T1000 (cell line): Measurements from ENCODE around the gene CHST1.

Experiments
- DNase-seq: peaks from one replicate; lab custom pipeline; 2025; ENCODE audit warnings: mixed read lengths; lab: John Stamatoyannopoulos, UW

The CHST1 gene

GRCh38 chr11:45674481-45675190 is 9.2 kb upstream of the CHST1 start:
- no peak for DNase-seq

GRCh38 chr11:45673441-45673840 is 8.0 kb upstream of the CHST1 start:
- no peak for DNase-seq

DNA sequence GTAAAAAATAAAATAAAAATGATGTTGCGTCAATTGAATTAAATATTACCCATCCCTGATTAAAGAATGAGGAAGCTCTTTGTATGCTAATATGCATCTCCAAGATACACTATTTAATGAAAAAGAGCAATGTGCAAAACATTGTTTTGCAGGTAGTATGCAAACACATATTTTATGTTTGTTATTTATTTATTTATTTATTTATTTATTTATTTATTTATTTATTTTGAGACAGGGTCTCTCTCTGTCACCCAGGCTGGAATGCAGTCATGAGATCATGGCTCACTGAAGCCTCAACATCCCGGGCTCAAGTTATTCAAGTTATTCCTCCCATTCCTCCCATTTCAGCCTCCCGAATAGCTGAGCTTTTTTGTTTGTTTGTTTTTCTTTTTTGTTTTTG is 7.2 kb upstream of the CHST1 start:
- no peak for DNase-seq

DNA sequence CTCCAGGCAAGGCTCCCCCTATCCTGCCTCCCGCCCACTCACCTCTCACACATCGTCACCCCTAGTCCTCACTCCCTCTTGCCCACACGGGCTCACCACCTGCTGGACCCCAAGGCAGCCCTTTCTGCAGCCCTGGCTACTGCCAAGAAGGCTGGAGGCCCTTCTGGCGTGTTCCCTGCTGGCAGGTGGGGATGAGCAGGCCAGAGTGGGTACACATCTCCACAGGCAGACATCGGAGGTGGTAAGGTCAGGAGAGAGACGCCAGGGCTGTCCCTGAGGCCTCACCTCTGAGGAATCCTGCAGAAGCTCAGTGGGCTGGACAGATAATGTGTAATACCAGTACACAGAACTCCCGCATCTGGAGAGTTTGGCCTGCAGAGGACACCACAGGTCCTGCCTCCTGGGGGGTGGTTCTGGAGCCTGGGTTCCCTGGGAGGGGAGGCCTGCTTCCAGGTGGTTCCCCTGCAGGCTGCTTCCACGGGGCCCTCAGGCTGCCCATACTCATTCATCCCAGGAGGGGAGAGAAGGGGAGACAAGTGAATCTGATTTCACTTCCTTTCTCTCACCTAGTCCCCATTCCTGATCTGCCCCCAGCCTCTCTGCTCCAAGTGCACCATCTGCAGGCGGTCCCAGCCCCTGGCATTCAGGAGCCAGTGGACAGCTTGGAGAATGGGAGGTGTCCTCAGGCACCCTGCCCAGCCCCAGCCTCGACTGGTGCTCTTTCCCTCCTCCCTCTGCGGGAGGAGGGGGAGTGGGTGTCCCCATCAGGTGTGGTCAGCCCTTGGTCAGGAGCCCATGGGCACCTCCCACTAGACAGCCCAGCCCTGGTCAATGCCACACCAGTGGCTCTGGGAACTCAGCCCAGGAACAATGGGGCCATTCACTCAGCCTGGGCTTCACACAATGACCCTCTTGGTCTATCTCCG is 6.1 kb upstream of the CHST1 start:
- DNase-seq = no peak

DNA sequence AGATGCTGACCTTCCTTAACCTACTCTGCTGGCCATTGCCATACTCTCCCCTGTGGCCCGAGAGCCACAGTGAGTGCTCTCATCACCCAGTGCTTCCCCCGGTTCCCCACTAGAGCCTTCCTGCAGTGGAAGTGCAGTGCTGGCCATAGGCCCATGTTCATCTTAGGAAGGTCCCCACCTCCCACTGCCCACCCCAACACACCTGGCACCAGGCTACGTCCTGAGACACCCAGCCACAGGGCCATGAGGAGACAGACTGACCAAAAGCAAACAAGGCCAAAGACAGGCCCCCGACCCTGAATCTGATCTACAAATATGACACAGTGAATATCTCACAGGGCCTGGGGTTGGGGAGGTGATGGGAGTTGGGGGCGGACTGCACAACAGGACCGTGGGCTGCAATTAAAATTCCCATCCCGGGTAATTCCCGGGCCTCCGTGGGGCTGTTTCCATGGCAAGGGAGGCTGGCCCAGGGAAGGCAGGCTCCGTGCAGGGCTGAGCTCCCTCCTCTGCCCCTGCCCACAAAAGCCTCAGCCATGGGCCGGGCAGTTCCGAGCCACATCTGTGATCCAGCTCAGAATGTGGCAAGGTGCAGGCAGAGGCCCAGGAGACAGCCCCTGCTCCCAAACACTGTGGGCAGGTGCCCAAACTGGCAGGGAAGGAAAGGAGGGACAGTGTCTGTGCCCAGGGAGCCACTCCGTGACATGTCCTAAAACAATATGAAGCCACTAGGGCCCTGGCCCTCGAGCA is 5.1 kb upstream of the CHST1 start:
- no peak for DNase-seq

DNA sequence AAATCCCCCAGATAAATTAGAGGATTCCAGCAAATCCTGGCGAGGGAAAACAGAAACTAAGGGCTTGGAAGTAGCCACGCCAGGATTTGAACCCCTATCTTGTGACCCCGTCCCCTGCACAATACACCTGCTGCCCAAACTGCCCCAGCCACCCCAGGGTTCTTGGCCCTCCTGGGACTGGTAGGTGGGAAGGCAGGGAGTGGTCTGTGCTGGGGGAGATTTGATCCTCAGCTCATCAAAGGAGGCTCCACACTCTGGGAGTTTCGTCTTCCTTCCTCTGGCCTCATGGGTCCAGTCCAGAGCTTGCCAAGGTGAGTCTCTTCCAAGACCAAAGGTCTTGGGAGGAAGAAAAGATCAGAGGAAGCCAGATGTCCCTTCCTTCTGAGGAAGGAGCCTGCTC is 4.5 kb upstream of the CHST1 start:
- no peak for DNase-seq

DNA sequence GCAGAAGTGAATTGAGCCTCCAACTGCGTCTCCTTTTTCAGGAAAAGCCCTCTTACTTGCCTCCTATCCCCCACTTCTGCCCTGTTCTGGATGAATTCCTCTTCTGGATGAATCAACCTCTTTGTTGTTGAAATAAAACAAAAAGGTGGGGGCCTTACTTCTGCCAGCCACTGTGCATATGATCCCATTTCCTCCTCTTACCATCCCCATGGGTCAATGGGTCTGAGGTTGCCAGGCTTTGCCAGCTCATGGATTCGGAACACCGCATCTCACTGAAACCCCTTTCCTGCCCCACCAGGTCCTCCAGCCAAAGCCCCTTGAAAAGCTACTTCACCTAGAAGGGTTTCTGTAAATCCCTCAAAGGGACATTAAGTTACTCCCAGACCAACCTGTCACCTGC is 3.7 kb upstream of the CHST1 start:
- no peak for DNase-seq

GRCh38 chr11:45667929-45668680 is 2.7 kb upstream of the CHST1 start:
- DNase-seq = no peak

GRCh38 chr11:45666648-45667642 is 1.5 kb upstream of the CHST1 start:
- DNase-seq = no peak

DNA sequence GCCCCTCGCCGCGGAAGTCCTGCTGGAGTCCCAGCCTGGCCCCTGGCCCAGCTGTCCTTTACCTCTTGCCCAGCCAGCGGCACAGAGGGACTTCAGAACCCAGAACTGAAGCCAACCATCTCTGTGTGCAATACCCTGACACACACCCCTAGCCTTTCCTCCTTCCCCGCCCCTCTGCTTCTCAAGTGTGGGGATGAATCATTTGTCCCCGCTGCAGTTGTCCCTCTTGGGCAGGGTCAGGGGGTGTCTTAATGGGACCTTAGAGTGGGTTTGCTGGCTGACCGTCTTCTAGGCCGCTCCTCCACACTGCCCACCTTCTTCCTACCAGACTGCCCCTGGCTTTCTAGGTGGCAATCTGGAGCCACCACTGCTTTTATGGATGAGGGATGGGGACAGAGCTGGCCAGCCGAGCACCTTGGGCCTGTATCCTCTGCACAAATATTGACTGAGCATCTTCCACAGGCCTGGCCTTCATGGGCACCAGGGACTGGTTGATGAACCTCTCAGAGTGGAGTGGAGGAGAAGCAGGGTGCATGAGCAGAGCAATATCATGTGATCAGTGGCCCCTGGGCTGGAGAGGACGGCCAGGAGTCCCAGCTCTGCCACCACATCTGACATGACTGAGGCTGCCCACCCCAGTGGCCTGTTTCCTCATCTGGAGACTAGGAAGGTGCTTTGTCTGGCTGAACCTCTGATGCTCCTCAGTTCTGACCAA is 668 bp upstream of the CHST1 start:
- DNase-seq = no peak

DNA sequence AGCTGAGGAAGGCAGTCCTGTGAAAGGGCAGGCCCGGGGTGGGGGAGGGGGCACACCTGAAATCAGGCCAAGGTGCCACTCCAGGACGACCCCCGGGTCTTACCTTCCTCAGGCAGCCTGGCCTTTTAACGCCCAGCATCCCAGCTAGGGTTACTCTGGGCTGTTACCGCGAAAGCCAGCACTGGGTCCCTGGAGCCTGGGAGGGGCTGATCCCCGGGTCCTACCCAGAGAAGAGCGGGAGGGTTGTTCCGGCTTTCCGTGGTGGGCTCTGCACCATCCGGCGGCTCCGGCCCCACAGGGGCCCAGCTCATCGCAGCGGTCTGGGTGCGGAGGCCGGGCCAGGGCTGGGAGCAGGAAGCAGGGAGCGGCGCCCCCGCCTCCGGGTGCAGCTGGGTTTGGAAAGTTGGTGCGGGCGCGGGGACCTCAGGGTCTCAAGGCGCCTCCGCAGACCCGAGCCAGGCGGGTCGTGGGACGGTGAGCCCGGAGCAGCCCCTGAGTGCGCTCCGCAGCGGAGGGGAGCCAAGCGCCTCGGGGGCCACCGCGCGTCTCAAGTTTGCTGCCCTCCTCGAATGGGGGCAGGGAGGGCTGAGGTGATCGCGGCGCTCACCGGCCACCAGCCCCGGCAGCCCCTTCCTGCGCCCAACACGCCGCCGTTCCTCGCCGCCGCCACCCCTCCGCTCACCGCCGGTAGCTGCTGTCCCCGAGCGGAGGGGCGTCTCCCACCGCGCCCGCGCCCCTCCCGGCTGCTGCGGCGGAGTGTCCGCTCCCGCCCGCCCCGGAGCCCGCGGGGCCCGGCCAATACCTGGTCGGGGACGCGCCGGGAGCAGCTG is 831 bp downstream of the CHST1 start:
- DNase-seq = no peak

- DNase-seq = no peak
Measured at GRCh38 chr11:45663486-45664375, 1.7 kb downstream of the CHST1 start.

DNA sequence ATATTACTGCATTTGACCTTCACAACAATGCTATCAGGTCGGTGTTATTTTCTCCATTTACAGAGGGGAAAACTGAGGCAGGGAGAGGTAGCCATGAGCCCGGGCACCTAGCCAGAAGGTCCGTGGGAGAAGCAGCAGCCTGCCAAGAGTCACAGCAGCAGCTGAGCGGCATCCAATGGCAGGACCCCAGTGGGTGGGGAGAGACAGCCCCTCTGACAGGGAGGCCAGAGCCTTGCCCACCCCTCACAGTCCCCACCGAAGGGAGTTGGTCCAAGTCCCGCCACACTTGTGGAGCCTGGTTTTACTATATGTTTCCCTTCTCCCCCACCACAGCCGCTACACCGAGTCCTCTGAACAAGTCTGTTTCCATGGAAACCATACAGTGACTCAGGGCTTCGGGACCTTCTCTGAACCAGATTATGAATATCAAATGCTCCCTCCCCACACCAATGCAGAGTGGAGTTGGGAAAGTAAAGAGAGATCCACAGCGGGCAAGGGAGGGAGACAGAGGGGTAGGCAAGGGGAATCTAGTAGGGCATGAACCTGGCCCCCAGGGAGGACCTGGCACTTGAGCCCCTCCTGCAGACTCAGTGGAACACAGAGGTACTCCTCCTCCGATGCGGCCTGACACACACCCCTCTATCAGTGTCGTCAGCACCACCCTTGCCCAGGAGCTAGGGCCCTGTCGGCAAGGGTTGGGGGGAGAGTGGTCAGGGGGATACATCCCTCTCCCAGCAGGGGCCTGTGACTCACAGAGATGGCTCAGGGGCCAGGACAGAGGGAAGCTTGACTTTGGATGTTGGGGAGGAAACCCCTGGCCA is 2.5 kb downstream of the CHST1 start:
- DNase-seq = no peak

- no peak for DNase-seq
Measured at GRCh38 chr11:45662096-45662664, 3.2 kb downstream of the CHST1 start.

DNA sequence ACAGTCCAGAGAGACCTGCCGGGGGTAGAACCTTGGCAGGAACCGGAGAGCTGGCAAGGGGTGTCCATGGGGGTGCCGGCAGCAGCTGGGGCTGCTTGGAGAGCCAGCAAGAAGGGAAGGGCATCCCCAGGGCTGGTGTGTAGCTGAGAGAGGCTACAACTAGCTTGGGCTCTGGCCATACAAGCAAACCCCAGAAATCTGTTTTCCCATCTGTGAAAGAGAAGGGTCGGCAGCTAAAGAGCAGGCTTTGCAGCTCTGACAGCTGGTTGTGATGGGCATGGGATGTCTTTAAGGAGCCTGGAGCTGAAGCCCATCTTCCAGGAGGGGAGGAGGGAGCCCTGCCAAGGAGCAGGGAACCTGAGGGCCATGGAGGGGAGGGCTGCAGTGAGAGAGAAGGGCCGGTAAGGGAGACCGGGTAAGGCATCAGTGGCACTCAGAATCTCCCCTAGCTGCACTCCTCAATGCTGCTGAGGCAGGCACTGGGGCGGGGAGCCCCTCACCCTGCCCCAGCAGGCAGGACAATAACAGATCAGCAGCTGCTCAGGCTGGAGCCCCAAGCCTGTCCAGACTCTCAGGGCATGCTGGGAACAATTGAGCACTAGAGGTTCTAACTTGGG is 3.9 kb downstream of the CHST1 start:
- no peak for DNase-seq

DNA sequence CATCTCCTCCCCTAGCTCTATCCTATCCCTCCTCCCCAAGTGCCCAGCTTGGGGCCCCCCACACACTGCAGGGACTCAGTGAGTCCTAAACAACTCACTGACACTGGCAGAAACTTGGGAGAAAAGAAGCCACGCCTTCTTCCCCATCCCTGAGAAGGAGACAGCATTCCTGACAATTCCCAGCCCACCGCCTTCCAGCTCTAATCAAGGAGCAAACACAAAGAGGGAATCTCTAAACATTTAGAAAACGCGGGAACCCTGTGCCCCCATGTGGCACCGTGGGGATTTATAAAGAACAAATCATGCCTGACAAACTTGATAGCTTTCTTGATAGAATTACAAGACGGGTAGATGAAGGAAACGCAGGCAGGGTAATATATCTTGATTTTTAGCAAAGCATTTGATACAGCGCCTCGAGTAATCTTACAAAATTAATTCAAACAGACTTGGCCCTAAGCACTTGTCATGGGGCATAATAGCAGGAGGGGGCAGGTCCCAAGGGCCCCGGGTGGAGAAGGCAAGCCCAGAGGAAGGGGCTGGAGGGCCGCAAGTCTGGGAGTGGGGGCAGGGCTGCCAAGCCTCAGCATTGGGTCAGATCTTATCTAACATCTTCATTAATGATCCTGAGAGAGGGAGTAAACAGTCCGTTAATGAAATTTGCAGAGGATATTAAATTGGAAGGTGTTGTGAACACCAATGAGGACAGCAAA is 4.5 kb downstream of the CHST1 start:
- DNase-seq = no peak
